NB4 (cell line): Measurements from ENCODE around the gene ANKRD27.

Experiments used
- CTCF ChIP-seq: IDR thresholded peaks from one replicate; pipeline ENCODE4 v1.5.1; 2012; ENCODE audit warnings: low read depth, low read length
- MAX ChIP-seq: IDR thresholded peaks from 2 replicates; pipeline ENCODE4 v1.6.1; 2011; ENCODE audit warnings: low read depth, low read length

DNA sequence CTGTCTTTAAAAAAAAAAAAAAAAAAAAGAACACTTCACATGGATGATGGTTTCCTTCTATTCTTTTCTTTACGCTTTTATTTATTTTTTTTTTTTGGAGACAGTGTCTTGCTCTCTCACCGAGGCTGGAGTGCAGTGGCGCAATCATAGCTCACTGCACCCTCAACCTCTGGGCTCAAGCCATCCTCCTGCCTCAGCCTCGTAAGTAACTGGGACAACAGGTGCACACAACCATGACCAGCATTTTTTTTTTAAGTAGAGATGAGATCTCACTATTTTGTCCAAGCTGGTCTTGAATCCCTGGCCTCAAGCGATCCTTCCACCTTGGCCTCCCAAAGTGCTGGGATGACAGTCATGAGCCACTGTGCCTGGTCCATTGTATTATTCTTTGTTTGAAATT is 24.3 kb downstream of the ANKRD27 start:
- no peak for TF ChIP-seq CTCF
- no peak for TF ChIP-seq MAX
